HepG2 (cell line): ENCODE results near the gene MRPL42. TPM values are rescaled to one million over a fixed set of nuclear protein-coding genes. Genes with fewer than 3 reads are reported as not detected.

Experiments used
- CREB1 ChIP-seq, 2 experiments: fragments of 450-650 bp in 1 of 2; IDR thresholded peaks; 2 replicates each; pipeline ENCODE4 v1.6.1; 2016 to 2017; ENCODE audit warnings: control low read depth in 1 of 2, mild to moderate bottlenecking in 1 of 2, missing compliant biosample characterization in 1 of 2, missing genetic modification characterization in 1 of 2
- DR1 ChIP-seq: sonication (generic); formaldehyde crosslinking; IDR thresholded peaks from 2 replicates; pipeline ENCODE4 v1.8.0; 2021; ENCODE audit warnings: mild to moderate bottlenecking, missing genetic modification reagents, inconsistent platforms
- FOXP4 ChIP-seq: sonication (generic); formaldehyde crosslinking; IDR thresholded peaks from 2 replicates; pipeline ENCODE4 v1.4.0; 2020; ENCODE audit warnings: missing genetic modification reagents
- HINFP ChIP-seq: sonication (generic); formaldehyde crosslinking; IDR thresholded peaks from 2 replicates; pipeline ENCODE4 v1.4.0; 2020; ENCODE audit warnings: low read depth, mild to moderate bottlenecking, missing genetic modification reagents
- JUN ChIP-seq: sonication (generic); formaldehyde crosslinking; IDR thresholded peaks from 2 replicates; pipeline ENCODE4 v1.4.0; 2020; ENCODE audit warnings: mild to moderate bottlenecking, missing genetic modification reagents
- MTF2 ChIP-seq: sonication (generic); formaldehyde crosslinking; IDR thresholded peaks from 2 replicates; pipeline ENCODE4 v1.5.0; 2020; ENCODE audit warnings: missing genetic modification reagents, borderline replicate concordance
- REL ChIP-seq: sonication (generic); formaldehyde crosslinking; conservative IDR thresholded peaks from 2 replicates; pipeline ENCODE4 v1.8.0; 2022; ENCODE audit warnings: mild to moderate bottlenecking, missing genetic modification reagents, moderate library complexity
- polyA plus RNA-seq, 8 experiments: library from polyadenylated mRNA; depleted of rRNA in 3 of 8; stranded (reverse) in 7 of 8; unstranded in 1 of 8; fragments of >200 nt; fragmentation: Illumina TruSeq in 4 of 8; extraction: Trizol in 4 of 8; gene quantifications; 2 replicates each; pipeline versions ENCODE4 v1.2.1 to v1.2.3, GENCODE V29; 2011 to 2016; ENCODE audit warnings: low read depth in 4 of 8, missing spikeins in 1 of 8, mixed read lengths in 1 of 8; ENCODE audit not compliant: insufficient read depth in 1 of 8
- total RNA-seq, 5 experiments: library from RNA; depleted of rRNA; stranded (reverse); fragments of >200 nt; fragmentation: Illumina TruSeq; extraction: Trizol; gene quantifications; 2 replicates each; pipeline ENCODE4 v1.2.3, GENCODE V29; 2016; ENCODE audit warnings: low read depth in 1 of 5
- TF ChIP-seq, protein P1 (sequence below): sonication (generic); formaldehyde crosslinking; IDR thresholded peaks from 2 replicates; pipeline ENCODE4 v1.4.0; 2020; ENCODE audit warnings: missing genetic modification reagents
- TF ChIP-seq, protein P2 (sequence below): sonication (generic); formaldehyde crosslinking; IDR thresholded peaks from 2 replicates; pipeline ENCODE4 v1.5.1; 2020; ENCODE audit warnings: mild to moderate bottlenecking, moderate library complexity, missing genetic modification reagents
- TF ChIP-seq, protein P3 (sequence below): sonication (generic); formaldehyde crosslinking; IDR thresholded peaks from 2 replicates; pipeline ENCODE4 v1.4.0; 2020; ENCODE audit warnings: mild to moderate bottlenecking, low read depth, missing genetic modification reagents
- TF ChIP-seq, protein P4 (sequence below): sonication (generic); formaldehyde crosslinking; IDR thresholded peaks from 2 replicates; pipeline ENCODE4 v1.5.0; 2020; ENCODE audit warnings: missing genetic modification reagents

The MRPL42 gene
- total and polyA plus RNA-seq, 2 of the 13 experiments (the other 11 are each of a cell fraction or from before 2014, with no cell fraction given): 93.3 to 148 TPM

DNA sequence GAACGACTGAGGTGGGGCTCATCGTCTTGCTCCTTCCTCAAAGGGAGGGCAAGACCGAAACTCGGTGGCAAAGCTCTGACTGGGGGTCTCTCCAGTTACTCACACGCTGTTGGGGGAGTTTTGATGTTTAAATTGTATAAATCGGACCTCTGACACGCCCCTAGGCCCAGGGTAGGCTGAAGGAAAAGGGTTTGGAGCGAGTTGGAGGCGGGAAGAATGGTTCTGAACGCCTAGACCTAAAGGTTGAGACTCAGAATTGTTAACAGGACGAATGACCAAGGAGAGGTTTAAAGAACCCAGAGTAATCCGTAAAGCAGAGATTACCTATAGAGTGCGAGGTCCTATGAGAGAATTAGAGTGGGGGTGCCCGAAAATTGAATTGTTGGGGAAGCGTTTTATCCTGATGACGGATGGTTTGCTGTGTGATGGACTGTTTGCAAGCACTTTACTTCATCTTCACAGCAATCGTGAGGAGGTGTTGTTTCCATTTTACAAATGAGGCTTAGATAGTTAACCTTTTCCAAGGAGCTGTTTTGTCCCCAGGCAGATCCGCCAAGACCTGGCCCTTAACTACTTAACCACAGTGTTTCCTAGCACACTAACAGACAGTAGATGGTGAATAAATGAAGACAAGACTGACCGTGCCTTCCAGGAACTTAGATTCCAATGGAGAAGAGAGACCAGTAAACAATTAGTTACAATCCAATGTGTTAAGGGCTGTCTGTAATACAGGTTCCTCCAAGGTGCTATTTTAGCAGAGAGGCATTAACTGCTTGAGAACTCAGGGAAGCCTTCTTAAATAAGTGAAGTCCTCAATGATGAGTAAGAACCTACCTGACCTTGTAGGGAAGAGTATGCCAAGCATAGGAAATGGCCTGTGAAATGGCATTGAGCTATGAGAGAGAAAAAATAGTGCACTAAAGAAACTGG, 24.6 kb upstream of the MRPL42 start (continued):
- 0 out of 2 replicates have a peak, but pooled peaks have one; percentile 18 for TF ChIP-seq FOXP4 (CRISPR knock-in tag)
- TF ChIP-seq, protein P1, sequence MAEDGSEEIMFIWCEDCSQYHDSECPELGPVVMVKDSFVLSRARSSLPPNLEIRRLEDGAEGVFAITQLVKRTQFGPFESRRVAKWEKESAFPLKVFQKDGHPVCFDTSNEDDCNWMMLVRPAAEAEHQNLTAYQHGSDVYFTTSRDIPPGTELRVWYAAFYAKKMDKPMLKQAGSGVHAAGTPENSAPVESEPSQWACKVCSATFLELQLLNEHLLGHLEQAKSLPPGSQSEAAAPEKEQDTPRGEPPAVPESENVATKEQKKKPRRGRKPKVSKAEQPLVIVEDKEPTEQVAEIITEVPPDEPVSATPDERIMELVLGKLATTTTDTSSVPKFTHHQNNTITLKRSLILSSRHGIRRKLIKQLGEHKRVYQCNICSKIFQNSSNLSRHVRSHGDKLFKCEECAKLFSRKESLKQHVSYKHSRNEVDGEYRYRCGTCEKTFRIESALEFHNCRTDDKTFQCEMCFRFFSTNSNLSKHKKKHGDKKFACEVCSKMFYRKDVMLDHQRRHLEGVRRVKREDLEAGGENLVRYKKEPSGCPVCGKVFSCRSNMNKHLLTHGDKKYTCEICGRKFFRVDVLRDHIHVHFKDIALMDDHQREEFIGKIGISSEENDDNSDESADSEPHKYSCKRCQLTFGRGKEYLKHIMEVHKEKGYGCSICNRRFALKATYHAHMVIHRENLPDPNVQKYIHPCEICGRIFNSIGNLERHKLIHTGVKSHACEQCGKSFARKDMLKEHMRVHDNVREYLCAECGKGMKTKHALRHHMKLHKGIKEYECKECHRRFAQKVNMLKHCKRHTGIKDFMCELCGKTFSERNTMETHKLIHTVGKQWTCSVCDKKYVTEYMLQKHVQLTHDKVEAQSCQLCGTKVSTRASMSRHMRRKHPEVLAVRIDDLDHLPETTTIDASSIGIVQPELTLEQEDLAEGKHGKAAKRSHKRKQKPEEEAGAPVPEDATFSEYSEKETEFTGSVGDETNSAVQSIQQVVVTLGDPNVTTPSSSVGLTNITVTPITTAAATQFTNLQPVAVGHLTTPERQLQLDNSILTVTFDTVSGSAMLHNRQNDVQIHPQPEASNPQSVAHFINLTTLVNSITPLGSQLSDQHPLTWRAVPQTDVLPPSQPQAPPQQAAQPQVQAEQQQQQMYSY (CRISPR knock-in tag): 0 out of 2 replicates have a peak, but pooled peaks have one; percentile 9
- TF ChIP-seq, protein P2, sequence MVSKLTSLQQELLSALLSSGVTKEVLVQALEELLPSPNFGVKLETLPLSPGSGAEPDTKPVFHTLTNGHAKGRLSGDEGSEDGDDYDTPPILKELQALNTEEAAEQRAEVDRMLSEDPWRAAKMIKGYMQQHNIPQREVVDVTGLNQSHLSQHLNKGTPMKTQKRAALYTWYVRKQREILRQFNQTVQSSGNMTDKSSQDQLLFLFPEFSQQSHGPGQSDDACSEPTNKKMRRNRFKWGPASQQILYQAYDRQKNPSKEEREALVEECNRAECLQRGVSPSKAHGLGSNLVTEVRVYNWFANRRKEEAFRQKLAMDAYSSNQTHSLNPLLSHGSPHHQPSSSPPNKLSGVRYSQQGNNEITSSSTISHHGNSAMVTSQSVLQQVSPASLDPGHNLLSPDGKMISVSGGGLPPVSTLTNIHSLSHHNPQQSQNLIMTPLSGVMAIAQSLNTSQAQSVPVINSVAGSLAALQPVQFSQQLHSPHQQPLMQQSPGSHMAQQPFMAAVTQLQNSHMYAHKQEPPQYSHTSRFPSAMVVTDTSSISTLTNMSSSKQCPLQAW (CRISPR knock-in tag): peak; percentile 77; the same call in 1 of the 2 replicates
- TF ChIP-seq JUN (CRISPR knock-in tag): 0 out of 2 replicates have a peak, but pooled peaks have one; percentile 6
- 0 out of 2 replicates have a peak, but pooled peaks have one; percentile 57 for TF ChIP-seq MTF2 (CRISPR knock-in tag)
- TF ChIP-seq DR1: 0 out of 2 replicates have a peak, but pooled peaks have one; percentile 9
- TF ChIP-seq HINFP (CRISPR knock-in tag): 0 out of 2 replicates have a peak, but pooled peaks have one; percentile 24
- 0 out of 2 replicates have a peak, but pooled peaks have one; percentile 7 for TF ChIP-seq REL (CRISPR knock-in tag)
- TF ChIP-seq CREB1 (IDR thresholded peaks at IDR 0.05): no peak
- TF ChIP-seq CREB1 (CRISPR knock-in tag; IDR thresholded peaks at IDR 0.05): peak; percentile 52
- TF ChIP-seq, protein P3, sequence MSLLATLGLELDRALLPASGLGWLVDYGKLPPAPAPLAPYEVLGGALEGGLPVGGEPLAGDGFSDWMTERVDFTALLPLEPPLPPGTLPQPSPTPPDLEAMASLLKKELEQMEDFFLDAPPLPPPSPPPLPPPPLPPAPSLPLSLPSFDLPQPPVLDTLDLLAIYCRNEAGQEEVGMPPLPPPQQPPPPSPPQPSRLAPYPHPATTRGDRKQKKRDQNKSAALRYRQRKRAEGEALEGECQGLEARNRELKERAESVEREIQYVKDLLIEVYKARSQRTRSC: 0 out of 2 replicates have a peak, but pooled peaks have one; percentile 74
- TF ChIP-seq, protein P4, sequence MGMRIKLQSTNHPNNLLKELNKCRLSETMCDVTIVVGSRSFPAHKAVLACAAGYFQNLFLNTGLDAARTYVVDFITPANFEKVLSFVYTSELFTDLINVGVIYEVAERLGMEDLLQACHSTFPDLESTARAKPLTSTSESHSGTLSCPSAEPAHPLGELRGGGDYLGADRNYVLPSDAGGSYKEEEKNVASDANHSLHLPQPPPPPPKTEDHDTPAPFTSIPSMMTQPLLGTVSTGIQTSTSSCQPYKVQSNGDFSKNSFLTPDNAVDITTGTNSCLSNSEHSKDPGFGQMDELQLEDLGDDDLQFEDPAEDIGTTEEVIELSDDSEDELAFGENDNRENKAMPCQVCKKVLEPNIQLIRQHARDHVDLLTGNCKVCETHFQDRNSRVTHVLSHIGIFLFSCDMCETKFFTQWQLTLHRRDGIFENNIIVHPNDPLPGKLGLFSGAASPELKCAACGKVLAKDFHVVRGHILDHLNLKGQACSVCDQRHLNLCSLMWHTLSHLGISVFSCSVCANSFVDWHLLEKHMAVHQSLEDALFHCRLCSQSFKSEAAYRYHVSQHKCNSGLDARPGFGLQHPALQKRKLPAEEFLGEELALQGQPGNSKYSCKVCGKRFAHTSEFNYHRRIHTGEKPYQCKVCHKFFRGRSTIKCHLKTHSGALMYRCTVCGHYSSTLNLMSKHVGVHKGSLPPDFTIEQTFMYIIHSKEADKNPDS (CRISPR knock-in tag): peak; percentile 27; the same call in 1 of the 2 replicates
